DOHH2 (cell line): ENCODE results near the gene CHRNB1.
A peak's percentile ranks its signal among the peaks of the same experiment; 100 is the strongest.

ENCODE experiments used
- H3F3A ChIP-seq: fragments of 200-600 bp; sonication (generic), shearing (Covaris generic); 2 replicates; pipeline ENCODE4 v1.6.0; 2016; ENCODE audit warnings: antibody characterized with exemption, mild to moderate bottlenecking; ENCODE audit not compliant: control insufficient read depth, insufficient read depth
- H3K27ac ChIP-seq: fragments of 200-600 bp; sonication (generic); 2 replicates; pipeline ENCODE4 v1.5.1; 2014; ENCODE audit warnings: low read depth, mild to moderate bottlenecking, low read length, moderate library complexity
- H3K27me3 ChIP-seq: fragments of 200-600 bp; sonication (generic); 2 replicates; pipeline ENCODE4 v1.6.1; 2014; ENCODE audit warnings: mild to moderate bottlenecking, low read length, mixed read lengths; ENCODE audit not compliant: control insufficient read depth
- H3K36me3 ChIP-seq: fragments of 200-600 bp; sonication (generic); 2 replicates; pipeline ENCODE4 v1.6.1; 2014; ENCODE audit warnings: mild to moderate bottlenecking, low read length, moderate library complexity, mixed read lengths; ENCODE audit not compliant: control insufficient read depth
- H3K4me1 ChIP-seq: fragments of 200-600 bp; sonication (generic); 2 replicates; pipeline ENCODE4 v1.6.1; 2014; ENCODE audit warnings: mild to moderate bottlenecking, low read length, mixed read lengths; ENCODE audit not compliant: control insufficient read depth
- H3K4me2 ChIP-seq: fragments of 200-600 bp; sonication (generic); 2 replicates; pipeline ENCODE4 v1.6.0; 2014; ENCODE audit warnings: mild to moderate bottlenecking, low read length, moderate library complexity
- H3K4me3 ChIP-seq: fragments of 200-600 bp; sonication (generic); 2 replicates; pipeline ENCODE4 v1.5.1; 2014; ENCODE audit warnings: mild to moderate bottlenecking, low read length, mixed read lengths
- H3K79me2 ChIP-seq: fragments of 200-600 bp; sonication (generic); 2 replicates; pipeline ENCODE4 v1.6.1; 2014; ENCODE audit warnings: mild to moderate bottlenecking, low read length, mixed read lengths; ENCODE audit not compliant: control insufficient read depth
- H3K9me2 ChIP-seq: fragments of 200-600 bp; sonication (generic); replicated peaks from 2 replicates; pipeline ENCODE4 v1.6.1; 2014; ENCODE audit warnings: mild to moderate bottlenecking, low read length, mixed read lengths; ENCODE audit not compliant: control insufficient read depth
- H3K9me3 ChIP-seq: fragments of 200-600 bp; sonication (generic); 2 replicates; pipeline ENCODE4 v1.6.1; 2014; ENCODE audit warnings: antibody characterized with exemption, low read length, mixed read lengths; ENCODE audit not compliant: control insufficient read depth, insufficient read depth
- H4K20me1 ChIP-seq: fragments of 200-600 bp; sonication (generic); 2 replicates; pipeline ENCODE4 v1.6.0; 2014; ENCODE audit warnings: low read depth, mild to moderate bottlenecking, antibody characterized with exemption, low read length, moderate library complexity; ENCODE audit not compliant: control insufficient read depth, insufficient read depth
- EZH2phosphoT487 ChIP-seq: fragments of 200-600 bp; sonication (generic); IDR thresholded peaks from 2 replicates; pipeline ENCODE4 v1.6.1; 2017; ENCODE audit warnings: borderline replicate concordance, mild to moderate bottlenecking, antibody characterized with exemption, low read length, moderate library complexity, mixed read lengths
- TF ChIP-seq, protein P1 (sequence below): fragments of 200-600 bp; sonication (generic); IDR thresholded peaks from one replicate; pipeline ENCODE4 v1.5.1; 2014; ENCODE audit warnings: antibody characterized with exemption, mild to moderate bottlenecking, low read depth, low read length; ENCODE audit not compliant: poor library complexity, severe bottlenecking

The CHRNB1 gene

DNA sequence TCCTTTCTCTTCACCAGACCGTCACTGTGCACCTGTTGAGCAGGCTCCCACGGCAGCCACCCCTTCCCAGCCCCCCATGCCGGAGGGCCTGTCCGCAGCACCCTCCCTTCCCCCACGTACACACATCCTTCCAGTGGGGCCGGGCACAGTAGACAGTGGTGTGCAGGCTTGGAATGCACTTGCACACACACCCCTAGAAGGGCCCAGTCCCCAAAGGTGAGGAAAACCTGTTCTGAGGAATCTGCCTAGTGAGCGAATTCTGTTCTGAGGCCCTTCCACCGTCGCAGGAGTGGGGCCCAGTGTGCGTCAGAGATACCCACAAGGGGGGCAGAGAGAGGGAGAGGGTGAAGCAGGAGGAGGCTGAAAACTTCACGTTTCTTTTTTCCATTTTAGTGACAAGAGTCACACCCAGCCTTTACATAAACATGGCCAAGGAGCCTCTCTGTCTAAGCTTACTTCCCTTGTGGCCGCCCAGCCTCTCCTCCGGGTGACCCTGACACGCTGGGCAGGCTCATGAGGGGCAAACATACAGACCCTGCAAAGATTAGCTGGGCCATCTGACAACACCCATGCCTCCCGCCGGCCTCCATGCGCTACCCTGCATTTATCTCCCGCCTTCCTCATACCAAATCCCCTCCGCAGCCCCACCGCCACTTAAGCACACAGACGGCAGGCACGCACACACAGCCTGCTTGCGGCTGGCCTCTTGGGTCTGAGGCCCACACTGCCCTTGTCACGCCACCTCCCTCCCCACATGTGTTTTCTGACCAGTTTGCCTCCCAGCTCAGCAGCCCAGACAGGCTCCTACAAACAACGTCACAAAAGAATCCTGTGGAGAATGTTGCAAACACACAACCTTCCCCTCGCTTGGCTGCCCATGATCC, 32.8 kb downstream of the CHRNB1 start:
- no peaks in the 10 kb centered on the region for H4K20me1 ChIP-seq
- no peaks in the 10 kb centered on the region for H3K36me3 ChIP-seq
- no peak overlapping the region for H3K27ac ChIP-seq
- peak overlapping the region; percentile 79; the same call in 1 of the 2 replicates for H3K4me3 ChIP-seq
- no peak for TF ChIP-seq EZH2phosphoT487
- TF ChIP-seq, protein P1, sequence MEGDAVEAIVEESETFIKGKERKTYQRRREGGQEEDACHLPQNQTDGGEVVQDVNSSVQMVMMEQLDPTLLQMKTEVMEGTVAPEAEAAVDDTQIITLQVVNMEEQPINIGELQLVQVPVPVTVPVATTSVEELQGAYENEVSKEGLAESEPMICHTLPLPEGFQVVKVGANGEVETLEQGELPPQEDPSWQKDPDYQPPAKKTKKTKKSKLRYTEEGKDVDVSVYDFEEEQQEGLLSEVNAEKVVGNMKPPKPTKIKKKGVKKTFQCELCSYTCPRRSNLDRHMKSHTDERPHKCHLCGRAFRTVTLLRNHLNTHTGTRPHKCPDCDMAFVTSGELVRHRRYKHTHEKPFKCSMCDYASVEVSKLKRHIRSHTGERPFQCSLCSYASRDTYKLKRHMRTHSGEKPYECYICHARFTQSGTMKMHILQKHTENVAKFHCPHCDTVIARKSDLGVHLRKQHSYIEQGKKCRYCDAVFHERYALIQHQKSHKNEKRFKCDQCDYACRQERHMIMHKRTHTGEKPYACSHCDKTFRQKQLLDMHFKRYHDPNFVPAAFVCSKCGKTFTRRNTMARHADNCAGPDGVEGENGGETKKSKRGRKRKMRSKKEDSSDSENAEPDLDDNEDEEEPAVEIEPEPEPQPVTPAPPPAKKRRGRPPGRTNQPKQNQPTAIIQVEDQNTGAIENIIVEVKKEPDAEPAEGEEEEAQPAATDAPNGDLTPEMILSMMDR, result no peak
- H3K4me1 ChIP-seq, result peaks cover 25% of the 10 kb centered on the region
- H3F3A ChIP-seq, result peaks cover 3% of the 10 kb centered on the region; the same call in 1 of the 2 replicates
- peak overlapping the region; percentile 82 for H3K4me2 ChIP-seq
- H3K27me3 ChIP-seq, result no peaks in the 10 kb centered on the region
- peaks cover 44% of the 10 kb centered on the region for H3K79me2 ChIP-seq
- no peaks in the 10 kb centered on the region for H3K9me2 ChIP-seq
- H3K9me3 ChIP-seq, result no peaks in the 10 kb centered on the region

DNA sequence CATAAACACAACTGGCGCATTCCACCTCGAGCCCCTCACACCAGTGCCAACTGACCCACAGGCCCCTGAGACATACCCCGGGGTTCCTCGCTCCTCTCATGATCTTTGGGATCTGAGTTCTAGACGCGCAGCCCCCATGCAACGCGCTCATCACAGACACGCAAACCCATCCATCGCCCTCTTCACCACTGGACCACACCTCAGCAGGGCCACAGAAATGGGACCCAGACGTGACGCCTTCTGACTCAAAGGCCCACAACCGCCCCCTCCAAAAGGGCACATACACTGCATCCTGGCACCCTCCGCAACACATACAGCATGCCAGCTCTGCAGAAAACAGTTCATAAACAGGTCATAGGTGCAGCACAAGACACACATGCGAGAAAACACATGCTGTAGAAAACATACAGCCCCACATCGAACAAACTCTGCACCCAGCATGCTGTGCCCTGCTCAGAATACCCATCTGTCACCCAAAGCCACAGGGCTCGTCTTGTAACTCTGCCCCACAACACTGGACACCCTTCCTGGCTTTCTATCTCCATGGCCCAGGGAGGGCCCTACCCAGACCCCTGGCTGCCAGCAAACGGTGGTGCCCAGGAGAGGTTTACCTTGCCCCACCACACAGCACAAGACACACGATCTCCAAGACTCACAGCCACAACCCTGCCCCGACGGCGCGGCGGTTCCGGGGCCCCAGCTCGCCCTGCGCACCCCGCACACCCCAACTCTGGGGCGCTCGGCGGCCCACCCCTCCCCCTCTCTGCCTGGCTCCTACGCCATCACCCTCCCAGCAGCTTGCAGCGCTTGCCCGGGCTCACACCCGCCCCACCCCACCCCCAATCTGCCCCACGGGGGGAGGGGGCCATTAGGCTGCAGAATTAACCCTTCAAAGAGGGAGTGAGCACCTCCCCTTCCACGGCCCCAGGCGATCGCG, 33.7 kb downstream of the CHRNB1 start:
- Histone ChIP-seq H3K4me1 (peaks cover 34% of the 10 kb centered on the region), H3K79me2 (peaks cover 44% of the 10 kb centered on the region), H4K20me1 (no peaks in the 10 kb centered on the region)

DNA sequence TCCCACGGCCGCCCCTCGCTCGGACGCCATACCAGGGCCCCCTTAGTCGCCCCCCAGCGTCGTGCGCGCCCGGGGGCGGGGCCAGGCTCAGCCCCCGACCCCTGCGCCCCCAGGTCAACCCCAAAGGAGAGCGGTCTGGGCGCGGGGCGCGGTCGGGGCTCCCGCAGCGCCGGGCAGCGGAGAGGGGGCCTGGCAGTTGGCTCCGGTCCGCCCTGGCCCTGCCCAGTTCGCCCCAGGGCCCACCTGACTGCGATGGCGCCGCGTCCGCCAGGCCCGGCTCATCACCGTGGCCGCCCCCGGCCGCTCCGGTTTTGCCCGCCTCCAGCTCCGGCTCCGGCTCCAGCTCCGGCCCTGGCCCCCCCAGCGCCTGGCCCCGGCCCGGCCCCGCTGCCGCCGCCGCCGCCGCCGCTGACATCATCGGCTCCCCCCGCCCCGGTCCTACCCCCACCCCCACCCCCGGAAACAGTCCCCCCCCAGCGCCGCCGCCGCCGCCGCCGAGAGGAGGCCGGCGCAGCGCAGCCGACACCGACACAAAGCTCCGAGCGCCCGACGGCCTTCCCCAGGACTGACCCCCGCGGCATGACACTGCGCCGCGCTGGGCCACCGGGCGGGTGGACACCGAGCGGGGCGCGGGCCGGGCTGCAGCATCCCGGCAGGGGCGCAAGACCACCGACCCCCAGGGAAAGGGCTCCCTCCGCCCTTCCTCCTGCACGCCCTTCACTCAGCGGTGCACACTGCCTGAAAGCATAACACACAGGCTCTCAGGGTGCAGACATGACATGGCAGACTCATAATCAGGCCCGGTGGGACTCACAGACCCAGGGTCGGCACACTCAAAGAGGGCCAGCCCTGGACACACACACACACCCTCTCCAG, 34.6 kb downstream of the CHRNB1 start, which contains the start of gene ZBTB4:
ZBTB4 (minus strand) TSS at position 419 of the 876 bp plus-strand sequence. CDS start 12,830 bp downstream, outside the sequence.
- H3K4me1 ChIP-seq, result peaks cover 35% of the 10 kb centered on the region

More for the DNA sequence above, 33.7 kb downstream of the CHRNB1 start:
- TF ChIP-seq EZH2phosphoT487, result no peak
- TF ChIP-seq, protein P1, result no peak
- Histone ChIP-seq H3K27me3 (no peaks in the 10 kb centered on the region), H3K9me2 (no peaks in the 10 kb centered on the region), H3K4me3 (peak overlapping the region; percentile 79), H3K9me3 (no peaks in the 10 kb centered on the region), H3K27ac (no peak overlapping the region), H3K4me2 (peak overlapping the region; percentile 82), H3K36me3 (no peaks in the 10 kb centered on the region), H3F3A (peaks cover 3% of the 10 kb centered on the region; the same call in 1 of the 2 replicates)

More for the DNA sequence above, 34.6 kb downstream of the CHRNB1 start, which contains the start of gene ZBTB4:
- Histone ChIP-seq H3K79me2 (peaks cover 41% of the 10 kb centered on the region), H3K4me2 (peak within 1 kb of the TSS; percentile 92), H3K27me3 (no peaks in the 10 kb centered on the region), H3K4me3 (peak within 1 kb of the TSS; percentile 83), H3K36me3 (no peaks in the 10 kb centered on the region), H4K20me1 (no peaks in the 10 kb centered on the region), H3F3A (peaks cover 3% of the 10 kb centered on the region; the same call in 1 of the 2 replicates), H3K9me2 (no peaks in the 10 kb centered on the region), H3K27ac (no peak within 1 kb of the TSS), H3K9me3 (no peaks in the 10 kb centered on the region)
- no peak for TF ChIP-seq EZH2phosphoT487
- TF ChIP-seq, protein P1, result no peak
